COLO829 (cell line): ENCODE measurements around the gene CBLB.
A peak's percentile ranks its signal among the peaks of the same experiment; 100 is the strongest.

ENCODE experiments used
- DNase-seq: peaks from one replicate; pipeline ENCODE4 v3.0.0; 2012; ENCODE audit warnings: low spot score

The CBLB gene

DNA sequence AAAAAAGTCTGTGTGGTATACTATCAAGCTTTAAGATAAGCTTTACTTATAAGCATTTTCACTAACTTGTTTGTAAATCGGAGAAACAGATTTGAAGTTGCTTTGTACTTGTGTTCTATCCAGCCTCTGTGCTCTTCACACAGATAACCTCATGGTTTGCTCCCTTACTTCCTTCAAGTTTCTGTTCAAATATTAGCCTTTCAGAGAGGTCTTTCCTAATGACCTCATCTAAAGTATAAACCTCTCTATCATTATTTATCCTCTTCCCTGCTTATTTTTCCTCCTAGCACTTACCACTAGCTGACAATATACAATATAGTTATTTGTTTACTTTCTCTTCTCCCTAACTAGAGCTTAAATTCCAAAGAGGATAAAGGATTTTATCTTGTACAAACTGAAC lies 180.0 kb downstream of the CBLB start:
- DNase-seq: no peak

DNA sequence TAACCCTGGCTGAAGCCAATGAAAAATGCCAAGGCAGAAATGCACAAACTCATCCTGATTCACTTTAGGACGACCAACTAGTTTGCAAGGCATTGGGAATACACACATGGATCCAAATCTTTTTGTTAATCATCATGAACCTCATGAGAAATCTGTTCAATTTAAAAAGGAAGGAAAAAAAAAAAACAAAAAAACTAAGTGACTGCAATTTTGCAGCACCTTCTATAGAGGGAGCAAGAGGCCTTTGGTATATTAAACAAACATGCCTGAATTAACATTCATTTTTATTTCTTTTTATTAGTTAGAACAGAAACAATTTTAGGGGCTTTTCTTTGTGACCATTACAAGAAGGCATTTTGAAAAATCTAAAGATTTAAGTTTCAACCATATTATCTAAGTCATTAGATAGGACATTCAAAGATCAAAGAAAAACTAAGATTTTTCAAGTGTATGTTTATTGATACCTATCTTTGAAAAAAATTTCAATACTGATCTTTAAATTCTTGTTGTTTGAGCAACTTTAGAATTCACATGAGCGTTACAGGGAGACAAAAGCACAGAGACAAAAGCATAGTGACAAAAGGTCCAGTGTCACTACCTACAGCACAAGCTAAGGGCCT lies 182.4 kb downstream of the CBLB start:
- DNase-seq: peak; percentile 50

DNA sequence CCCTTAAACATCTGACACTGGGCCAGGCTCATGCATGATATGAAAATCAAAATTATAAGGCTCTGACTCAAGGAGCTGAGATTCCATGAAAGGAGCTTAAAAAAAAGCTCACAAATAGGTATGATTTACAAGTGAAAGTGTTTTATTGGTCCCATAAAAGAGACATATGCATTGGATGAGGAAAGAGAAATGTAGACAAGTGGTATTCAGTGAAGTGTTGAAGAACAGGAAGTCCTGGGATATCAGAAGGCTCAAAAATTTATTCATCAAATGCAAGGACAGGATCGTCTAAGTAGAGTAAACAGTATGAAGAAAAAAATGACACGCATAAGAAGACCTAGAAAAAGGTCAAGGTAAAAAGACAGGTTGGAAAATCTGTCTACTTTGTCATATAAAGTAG lies 188.9 kb downstream of the CBLB start:
- no peak for DNase-seq

DNA sequence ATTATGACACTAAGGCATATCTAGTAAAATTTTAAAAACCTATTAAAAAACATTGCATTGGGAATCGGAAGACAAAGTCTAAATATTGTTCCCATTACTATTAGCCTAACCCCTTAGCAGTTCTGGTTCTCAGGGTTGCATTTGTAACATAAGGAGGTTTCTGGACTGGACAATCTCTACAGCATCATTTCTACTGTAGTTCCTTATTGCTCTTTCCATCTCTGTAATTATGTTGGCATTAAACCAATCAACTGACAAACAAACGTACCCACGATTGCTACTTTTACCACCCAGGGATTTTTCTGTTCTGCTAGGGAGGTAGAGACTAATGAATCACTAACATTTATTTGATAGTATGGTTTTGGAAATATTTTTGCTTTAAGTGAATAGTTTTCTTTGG lies 190.8 kb downstream of the CBLB start:
- DNase-seq: no peak

DNA sequence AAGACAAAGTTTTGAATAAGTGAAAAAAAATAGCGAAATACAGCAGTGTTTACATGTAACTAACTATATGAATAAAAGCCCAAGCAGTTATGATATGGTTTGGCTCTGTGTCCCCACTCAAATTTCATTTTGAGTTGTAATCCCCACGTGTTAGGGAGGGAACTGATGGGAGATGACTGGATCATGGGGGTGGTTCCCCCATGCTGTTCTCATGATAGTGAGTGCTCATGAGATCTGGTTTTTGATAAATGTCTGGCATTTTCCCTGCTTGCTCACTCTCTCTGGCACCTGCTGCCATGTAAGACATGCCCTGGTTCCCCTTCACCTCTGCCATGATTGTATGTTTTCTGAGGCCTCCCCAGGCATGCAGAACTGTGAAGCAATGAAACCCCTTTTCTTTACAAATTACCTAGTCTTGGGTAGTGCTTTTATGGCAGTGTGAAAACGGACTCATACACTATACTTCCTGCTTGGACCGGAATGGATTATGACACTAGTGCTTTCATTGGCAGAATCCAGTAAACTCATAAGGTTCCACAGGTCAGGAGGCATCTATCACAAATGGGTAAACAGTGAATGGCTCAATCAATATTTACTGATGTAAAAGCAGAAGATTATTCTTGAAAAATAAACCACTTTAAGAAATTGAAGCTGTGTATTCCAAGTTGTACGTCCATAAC lies 192.1 kb downstream of the CBLB start:
- no peak for DNase-seq

DNA sequence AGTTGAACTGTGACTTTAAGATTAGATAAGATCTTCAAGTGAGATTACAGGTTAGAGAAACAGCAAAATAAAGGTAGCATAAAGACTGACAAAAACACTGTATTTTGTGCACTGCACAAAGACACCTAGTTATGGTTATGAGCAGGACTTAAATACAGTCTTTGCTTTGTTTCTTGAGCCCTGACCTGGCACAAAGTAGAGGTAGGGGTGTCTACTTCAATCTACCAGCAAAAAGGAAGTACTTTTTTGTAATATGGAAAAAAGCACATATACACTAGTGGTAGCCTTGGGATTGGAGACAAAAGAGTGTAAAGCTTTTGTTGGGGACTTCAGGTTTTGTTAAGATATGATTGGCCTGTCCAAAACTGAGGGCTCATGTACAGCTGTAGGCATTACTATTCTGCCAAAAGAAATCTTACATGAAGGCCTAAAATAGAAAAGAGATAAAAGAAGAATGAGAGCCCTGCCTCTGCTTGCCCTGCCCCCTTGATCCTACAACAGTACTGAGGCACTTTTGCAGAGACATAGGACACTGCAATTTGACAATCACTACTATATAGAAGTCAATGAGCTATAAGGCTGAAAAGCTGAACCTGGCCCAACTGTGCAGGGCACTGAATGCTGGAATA lies 194.3 kb downstream of the CBLB start:
- DNase-seq: no peak

DNA sequence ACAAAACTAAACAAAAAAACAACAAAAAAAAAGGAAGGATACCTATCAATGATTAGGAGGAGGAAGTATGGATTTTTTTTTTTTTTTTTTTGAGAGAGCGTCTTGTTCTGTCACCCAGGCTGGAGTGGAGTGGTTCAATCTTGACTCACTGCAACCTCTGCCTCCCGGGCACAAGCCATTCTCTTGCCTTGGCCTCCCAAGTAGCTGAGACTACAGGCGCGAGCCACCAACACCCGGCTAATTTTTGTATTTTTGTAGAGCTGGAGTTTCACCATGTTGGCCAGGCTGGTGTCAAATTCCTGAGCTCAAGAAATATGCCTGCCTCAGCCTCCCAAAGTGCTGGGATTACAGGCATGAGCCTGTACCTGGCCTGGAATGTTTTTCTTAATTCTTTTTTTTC lies 195.8 kb downstream of the CBLB start:
- no peak for DNase-seq

DNA sequence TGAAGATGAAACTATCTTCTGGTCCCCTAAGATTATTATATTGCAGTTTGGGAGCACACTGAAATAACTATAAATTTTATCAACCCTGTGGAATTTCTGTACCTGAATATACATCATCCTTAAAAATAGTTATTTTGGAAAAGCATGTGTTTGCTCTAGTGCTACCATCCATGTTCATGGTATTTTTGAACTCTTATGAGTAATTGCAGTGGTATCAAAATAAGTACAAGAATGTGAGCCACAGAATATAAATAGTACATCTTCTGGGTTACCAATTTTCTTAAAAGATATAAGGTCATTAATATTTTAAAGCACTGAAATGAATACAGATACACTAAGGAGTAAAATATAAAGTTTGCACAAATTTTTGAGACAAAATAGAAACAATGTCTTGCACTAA lies 206.5 kb downstream of the CBLB start:
- no peak for DNase-seq

DNA sequence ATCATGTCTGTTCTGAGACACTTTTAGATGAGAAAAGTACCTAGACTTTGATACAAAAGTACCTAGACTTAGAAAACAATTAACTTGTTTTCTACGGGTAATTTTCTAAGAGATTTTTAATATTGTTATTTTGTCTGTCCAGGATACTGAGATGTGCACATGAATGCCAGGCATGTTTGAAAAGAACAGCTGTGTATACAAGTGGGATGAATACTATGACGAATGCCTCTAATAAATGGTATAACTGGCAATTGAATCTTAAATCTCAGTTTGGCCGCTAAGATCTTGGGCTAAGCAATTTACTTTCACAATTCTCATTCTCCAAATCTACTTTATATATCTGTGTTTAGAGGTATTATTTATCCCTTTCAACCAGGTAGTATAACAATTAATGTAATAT lies 207.4 kb downstream of the CBLB start:
- no peak for DNase-seq

DNA sequence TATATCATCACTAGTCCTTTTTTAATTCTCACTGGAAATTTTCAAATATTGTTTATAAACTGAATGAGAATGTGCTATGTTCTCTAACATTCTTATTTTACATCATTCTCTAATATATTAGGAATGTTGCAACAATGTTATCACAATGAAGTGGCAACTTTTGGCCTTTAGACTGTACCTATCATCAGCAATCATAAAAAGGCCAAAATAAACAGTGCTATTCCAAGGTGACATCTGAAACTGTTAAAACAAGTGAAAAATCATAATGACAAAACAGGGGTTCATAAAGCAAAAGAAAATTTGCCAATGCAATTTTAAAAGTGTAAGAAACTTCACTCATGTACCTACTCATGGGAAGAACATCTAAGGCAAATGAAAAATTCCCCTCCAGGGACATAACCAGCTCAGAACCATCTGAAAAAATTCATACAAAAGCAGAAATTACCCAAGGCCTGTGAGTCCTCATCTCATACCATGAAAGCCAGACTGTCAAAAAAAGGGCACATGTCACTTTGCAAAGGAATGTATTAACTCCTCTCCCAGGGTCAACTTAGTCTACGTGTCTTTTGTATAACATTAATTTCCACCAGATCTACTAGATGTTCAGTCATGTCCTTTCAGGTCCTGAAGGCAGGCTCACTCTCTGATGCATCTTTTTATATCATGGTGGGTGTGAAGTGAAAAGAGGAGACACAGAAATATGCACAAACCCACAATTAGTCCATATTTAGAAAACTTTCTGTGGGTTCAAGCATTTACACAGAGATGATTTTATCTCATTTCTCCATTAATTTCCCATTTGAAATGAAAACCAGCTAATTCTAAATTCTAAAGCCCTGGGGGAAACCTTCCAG lies 211.9 kb downstream of the CBLB start:
- DNase-seq: no peak

DNA sequence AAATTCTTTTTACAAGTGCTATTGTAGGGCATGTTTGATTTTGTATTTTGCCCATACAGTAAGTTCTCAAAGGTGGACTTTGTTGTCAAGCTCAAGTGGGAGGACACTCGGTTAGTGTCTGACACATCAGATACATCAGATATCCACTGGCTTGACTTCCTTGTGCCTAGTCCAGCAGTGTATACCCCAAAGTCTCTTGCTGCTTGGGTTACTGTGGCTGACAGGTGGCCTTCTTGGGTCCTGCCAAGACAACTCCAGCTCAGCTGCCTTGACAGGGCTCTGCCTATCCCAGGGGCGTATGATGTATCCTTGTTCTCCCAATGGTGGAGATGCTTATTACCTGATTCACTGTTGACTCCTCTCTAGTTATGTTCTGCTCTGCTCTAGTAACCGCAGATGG lies 214.9 kb downstream of the CBLB start:
- DNase-seq: no peak

DNA sequence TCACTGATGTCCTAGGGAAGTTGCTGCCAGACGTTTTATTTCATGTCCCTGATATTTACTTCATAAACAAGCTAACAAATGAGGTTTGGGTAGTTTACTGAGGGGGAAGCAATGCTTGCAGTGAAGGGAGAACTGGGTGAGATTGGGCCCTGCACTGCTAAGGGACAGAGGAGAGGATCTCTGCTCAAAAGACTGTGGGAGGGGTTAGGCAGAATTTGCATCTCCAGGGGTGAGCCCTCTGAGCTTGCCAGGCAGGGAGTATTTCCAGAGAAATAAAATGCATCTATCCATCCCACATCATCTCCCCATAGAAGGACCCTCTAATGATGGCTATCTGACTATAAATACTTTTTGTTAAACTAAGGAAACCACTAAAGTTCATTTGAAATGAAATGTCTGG lies 215.6 kb downstream of the CBLB start:
- no peak for DNase-seq

DNA sequence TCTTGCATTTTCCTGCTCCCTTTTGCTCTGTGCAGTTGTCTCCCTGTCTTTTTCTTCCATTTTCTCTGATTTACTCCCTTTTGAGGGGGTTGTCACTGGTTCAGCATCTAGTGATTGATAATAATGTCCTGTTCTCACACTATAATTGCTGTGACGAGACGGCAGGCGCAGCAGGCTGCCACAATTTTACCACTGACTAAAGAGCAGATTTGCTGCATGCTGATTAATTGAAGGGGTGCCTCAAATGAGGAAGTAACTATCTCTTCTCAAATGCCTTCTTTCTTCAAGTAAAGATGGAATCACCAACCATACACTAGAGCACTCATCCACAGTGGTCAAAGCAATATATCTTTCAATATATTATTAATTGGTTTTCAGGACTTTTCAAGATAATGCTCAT lies 219.3 kb downstream of the CBLB start:
- no peak for DNase-seq

DNA sequence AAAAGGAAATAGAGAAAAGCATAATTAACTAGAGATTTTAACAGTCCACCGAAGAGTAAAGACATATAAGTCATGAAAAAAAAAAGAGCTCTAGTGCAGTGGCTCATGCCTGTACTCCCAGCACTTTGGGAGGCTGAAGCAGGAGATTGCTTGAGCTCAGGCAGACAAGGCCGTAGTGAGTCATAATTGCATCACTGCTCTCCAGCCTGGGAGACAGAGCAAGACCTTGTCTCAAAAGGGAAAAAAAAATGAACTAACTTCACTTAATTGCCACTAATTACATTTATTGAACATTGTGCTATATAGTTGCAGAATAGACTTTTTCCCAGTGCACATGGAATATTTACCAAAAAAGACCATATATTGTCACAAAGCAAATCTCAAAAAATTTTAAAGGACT lies 221.8 kb downstream of the CBLB start:
- peak; percentile 46 for DNase-seq

DNA sequence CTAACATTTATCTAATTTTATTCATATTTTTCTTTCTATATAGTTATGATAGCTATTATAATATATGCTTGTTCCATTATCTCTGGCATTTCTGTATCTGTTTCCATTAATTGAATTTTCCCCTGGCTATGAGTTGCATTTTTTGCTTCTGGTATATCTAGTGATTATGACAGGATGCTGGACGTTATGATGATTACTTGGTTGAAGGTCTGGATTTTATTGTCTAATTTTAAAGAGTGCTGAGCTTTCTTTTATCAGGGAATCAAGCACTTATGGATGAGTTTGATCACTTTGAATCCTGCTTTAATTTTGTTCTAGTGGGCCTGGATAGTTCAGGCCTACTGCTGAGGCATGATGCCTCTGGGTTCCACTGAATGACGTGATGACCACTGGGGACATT lies 229.7 kb downstream of the CBLB start:
- DNase-seq: no peak

DNA sequence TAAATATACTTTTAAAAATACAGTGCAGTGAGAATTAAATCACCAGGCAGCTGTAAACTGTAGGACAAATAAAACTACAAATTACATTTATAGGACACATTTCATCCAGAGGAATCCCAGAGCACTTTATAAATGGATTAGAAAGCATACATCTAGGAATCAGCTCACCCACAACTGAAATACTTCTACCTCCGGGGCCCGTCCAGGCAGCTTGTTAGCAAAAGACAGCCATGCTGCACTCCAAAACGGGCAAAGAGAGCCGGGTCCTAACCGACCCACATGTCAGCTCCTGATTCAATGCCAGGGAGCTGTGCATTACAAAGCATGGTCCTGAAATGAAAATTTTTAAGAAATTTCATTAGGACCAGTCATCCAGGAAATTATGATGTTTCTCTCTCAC lies 234.1 kb downstream of the CBLB start:
- DNase-seq: no peak

DNA sequence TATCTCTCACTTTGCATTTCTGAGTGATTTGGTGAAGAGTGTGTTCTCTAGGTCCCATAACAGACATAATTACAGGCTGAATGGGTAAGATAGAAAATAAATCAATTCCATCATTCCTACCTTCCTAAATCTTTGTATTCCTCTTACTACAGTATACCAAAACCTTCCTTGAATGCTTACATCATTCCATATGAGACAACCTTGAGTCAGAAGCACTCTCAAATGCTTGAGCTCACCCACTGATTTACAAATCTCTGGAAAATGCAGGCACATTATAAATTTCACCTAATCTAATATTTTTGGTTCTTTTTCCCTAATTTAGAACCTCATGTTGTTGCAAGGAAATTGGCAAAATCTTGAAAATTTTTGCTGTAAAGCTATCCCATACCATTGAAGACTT lies 239.1 kb downstream of the CBLB start:
- no peak for DNase-seq

DNA sequence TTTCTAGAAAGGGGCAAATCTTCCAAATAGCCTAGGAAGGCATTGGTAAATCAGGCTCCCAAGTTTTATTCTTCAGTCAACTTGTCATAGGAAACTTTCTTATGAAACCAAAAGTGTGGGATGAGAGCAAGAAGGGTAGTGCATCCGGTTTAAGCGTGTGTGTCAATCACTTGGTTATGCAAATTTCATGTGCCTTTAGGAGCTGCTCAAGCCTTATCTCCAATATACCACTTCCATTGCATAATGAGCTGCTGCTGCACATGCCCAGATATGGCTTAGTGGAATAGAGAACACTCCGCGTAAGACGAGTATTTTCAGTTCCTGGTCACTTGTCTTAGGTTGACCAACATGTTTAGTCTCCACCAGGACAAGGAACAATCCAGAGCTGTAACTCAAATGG lies 242.1 kb downstream of the CBLB start:
- no peak for DNase-seq

DNA sequence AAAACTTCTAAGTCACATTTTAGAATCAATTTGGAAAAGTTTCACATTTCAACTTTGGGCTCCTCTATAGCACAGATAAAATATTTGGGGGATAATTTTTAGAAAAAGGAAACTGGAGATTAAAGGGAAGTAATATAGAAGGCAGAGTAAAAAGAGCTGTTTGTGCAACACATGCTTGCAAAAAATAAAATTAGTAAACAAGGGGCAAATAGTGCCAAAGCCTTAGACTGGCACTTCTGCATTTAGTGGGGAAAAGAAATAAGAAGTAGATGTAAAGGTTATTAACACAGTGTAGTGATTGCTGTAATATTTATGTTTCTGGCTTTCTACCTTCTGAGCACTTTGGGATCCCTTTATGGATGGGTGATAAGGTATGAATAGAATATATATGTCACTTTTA lies 246.6 kb downstream of the CBLB start:
- no peak for DNase-seq

DNA sequence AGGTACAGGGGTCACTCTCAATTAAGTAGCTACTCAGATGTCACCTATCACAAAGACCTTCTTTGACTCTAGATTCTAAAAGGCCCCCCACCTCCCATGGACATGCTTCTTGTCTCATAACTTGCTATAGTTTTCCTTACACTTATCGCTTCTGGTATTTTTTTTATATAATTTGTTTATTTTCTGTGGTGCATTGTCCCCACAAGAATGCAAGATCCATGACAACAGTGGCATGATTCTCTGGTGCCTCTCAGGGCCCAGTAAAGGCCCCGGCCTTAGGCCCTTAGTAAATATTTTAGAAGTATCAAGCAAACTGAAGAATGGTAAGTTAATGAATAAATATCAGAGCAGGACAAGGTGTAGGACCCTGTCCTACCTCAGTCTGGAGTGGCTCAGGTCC lies 248.6 kb downstream of the CBLB start:
- DNase-seq: no peak

DNA sequence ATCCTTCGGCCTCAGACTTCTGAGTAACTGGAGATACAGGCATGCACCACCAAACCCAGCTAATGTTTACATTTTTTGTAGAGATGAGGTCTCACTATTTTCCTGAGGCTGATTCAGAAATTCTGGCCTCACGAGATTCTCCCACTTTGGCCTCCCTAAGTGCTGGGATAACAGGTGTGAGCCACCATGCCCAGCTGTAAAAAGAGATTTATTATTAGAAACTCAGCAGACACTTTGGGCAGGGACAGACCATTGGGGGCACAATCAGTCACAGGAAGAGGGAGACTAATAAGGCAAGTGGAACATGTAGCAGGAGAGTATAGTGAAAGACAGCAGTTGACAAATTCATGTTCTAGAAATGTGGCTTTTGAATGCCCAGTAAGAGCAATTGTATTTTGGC lies 249.2 kb downstream of the CBLB start:
- DNase-seq: no peak

DNA sequence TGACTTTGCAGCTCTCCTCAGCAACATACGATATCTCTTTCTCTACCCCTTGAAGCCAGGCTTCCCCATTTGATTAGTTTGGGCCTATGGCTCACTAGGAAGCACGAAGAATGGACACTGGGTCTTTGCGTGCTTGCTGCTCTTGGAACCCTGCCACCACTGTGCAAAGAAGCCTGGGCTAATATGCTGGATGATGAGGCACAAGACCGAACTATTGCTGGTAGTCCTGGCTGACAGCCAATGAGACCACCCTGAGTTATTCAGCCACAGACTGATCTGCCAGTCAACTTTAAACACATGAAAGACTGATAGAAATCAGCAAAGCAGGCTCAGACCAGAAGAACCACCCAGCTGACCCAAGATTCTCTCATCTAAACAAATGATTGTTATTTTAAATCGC lies 250.3 kb downstream of the CBLB start:
- no peak for DNase-seq
